Measurements from ENCODE around the gene ZBTB8A. TPM values are rescaled to one million over a fixed set of nuclear protein-coding genes. Genes with fewer than 3 reads are reported as not detected.

ZBTB8A gene
- total RNA-seq, 4 donors from 2014 or later, result 2.5 to 5.2 (median 3.9) TPM

- ATAC-seq, result no peak
- TF ChIP-seq CTCF (IDR thresholded peaks at IDR 0.05 in 4 of 5, conservative IDR thresholded peaks at IDR 0.05 in 1 of 5) (no peak), POLR2A (IDR thresholded peaks at IDR 0.05) (no peak)
- no peak overlapping the region for H3K27ac ChIP-seq
- H3K4me3 ChIP-seq, result no peak overlapping the region
- no peaks in the 10 kb centered on the region for H3K27me3 ChIP-seq
- H3K4me1 ChIP-seq, result peaks cover 0 to 4% of the 10 kb centered on the region in 2 donors
- DNase-seq, result no peak
- no peaks in the 10 kb centered on the region for H3K9me3 ChIP-seq
- in situ Hi-C loops (cut with MboI; ENCODE audit: low sequenced_read_pairs in 4 of 4), result no loop called here
- no peaks in the 10 kb centered on the region for H3K36me3 ChIP-seq
- intact Hi-C loops (cut with DNase I; ENCODE audit: low total_unique reads), result no loop called here
Observed at GRCh38 chr1:32609180-32609579, 70.0 kb downstream of the ZBTB8A start.

DNA sequence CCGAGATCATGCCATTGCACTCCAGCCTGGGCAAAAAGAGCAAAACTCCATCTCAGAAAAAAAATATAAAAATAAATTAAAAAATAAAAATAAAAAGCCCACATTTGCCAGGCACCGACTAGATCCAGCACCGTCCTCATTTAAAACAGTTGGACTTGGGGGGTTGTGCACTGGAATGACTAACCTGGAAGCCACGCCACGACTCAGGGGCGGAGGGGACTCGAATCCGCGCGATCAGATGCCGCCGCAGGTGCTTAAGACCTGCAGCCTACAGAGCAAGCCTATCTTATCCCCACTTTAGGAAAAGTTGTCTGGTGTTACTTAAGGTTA lies 72.6 kb downstream of the ZBTB8A start:
- in situ Hi-C loops (cut with MboI; ENCODE audit: low sequenced_read_pairs in 4 of 4), result no loop called here
- Histone ChIP-seq H3K36me3 (no peaks in the 10 kb centered on the region), H3K9me3 (no peaks in the 10 kb centered on the region), H3K27ac (peak overlapping the region; percentile 57 to 82 (median 75)), H3K4me3 (peak overlapping the region; percentile 55 to 63 (median 58)), H3K4me1 (peaks cover 0 to 4% of the 10 kb centered on the region in 2 donors), H3K27me3 (no peaks in the 10 kb centered on the region)
- intact Hi-C loops (cut with DNase I; ENCODE audit: low total_unique reads), result loop anchor here (10.0 kb wide), 2 partner anchors 87 to 167 kb away; no protein-coding TSS in a partner anchor
- ATAC-seq, result no peak
- DNase-seq, result no peak
- TF ChIP-seq CTCF (IDR thresholded peaks at IDR 0.05 in 4 of 5, conservative IDR thresholded peaks at IDR 0.05 in 1 of 5) (no peak), POLR2A (IDR thresholded peaks at IDR 0.05) (no peak)

GRCh38 chr1:32612189-32612881 lies 73.1 kb downstream of the ZBTB8A start:
- DNase-seq, result peak; percentile 85 to 93

DNA sequence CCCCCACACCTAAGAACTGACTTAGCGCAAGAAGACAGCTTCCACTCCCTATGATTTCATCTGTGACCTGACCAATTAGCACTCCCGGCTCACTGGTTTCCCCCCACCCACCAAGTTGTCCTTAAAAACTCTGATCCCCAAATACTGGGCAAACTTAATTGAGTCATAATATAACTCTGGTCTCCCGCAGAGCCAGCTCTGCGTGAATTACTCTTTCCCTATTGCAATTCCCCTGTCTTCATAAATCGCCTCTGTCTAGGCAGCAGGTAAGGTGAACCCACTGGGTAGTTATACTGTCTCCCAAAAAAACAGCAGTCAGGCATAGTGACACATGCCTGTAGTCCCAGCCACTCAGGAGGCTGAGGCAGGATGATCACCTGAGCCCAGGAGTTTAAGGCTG lies 74.2 kb downstream of the ZBTB8A start:
- DNase-seq, result no peak
- intact Hi-C loops (cut with DNase I; ENCODE audit: low total_unique reads), result loop anchor here (10.0 kb wide), 2 partner anchors 89 to 169 kb away; no protein-coding TSS in a partner anchor
- Histone ChIP-seq H3K4me1 (peaks cover 0 to 4% of the 10 kb centered on the region in 2 donors), H3K27me3 (no peaks in the 10 kb centered on the region), H3K4me3 (no peak overlapping the region), H3K27ac (no peak overlapping the region), H3K36me3 (no peaks in the 10 kb centered on the region), H3K9me3 (no peaks in the 10 kb centered on the region)
- in situ Hi-C loops (cut with MboI; ENCODE audit: low sequenced_read_pairs in 4 of 4), result no loop called here
- TF ChIP-seq CTCF (IDR thresholded peaks at IDR 0.05 in 4 of 5, conservative IDR thresholded peaks at IDR 0.05 in 1 of 5), result no peak
- no peak for TF ChIP-seq POLR2A (IDR thresholded peaks at IDR 0.05)
- no peak for ATAC-seq

More at GRCh38 chr1:32612189-32612881, 73.1 kb downstream of the ZBTB8A start:
- Histone ChIP-seq H3K27ac (peak overlapping the region; percentile 57 to 82 (median 75)), H3K4me1 (peaks cover 0 to 4% of the 10 kb centered on the region in 2 donors), H3K27me3 (no peaks in the 10 kb centered on the region), H3K9me3 (no peaks in the 10 kb centered on the region), H3K4me3 (peak overlapping the region; percentile 55 to 63 (median 58)), H3K36me3 (no peaks in the 10 kb centered on the region)
- intact Hi-C loops (cut with DNase I; ENCODE audit: low total_unique reads), result loop anchor here (10.0 kb wide), 2 partner anchors 88 to 168 kb away; no protein-coding TSS in a partner anchor
- TF ChIP-seq CTCF (IDR thresholded peaks at IDR 0.05 in 4 of 5, conservative IDR thresholded peaks at IDR 0.05 in 1 of 5) (peak in 4 of 5 experiments; percentile 12 to 42 (median 28)), POLR2A (IDR thresholded peaks at IDR 0.05) (peak; percentile 41 to 53)
- ATAC-seq, result peak; percentile 97 to 98
- in situ Hi-C loops (cut with MboI; ENCODE audit: low sequenced_read_pairs in 4 of 4), result no loop called here
